ENCODE results near the gene RAP2A. TPM values are rescaled to one million over a fixed set of nuclear protein-coding genes. Genes with fewer than 3 reads are reported as not detected.

Gene RAP2A
- total RNA-seq, 2 experiments from 2014 or later = 9.2 to 15.4 TPM

DNA sequence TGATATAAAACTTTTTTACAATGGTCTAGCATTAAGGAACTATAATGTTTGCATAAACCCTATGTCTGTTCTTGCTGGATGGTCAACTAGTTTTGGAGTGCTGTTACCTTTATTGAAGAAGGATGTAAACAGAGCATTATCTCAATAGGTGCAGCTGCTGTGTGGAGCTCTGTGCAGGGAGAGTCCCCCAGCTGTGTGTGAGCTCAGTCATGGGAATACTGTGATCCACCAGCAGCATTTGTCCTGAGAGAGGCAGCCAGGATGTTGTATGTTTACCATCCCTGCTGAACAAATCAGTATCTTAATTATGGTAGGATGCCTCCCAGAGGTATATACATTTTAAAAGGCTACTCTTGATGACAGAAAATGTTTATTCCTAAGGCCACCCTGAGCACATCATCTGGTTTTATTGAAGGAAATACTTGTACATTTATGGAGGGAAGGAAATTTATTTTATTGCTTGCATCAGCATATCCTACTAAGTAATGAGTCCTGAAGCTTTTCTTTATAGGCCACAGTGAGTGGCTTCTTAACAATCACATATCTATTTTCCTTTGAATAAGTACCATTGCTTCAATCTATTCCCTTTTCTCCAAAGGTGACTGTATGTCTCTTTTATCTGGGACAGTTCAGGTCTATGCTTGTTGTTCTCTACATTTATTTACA lies 11.7 kb downstream of the RAP2A start:
- BruUV-seq (replicated peaks) = no TSS peak
- Histone ChIP-seq H3K4me1 (ENCODE audit: insufficient read depth, low read length, poor library complexity, severe bottlenecking) (no peaks in the 10 kb centered on the region), H3K79me2 (ENCODE audit: insufficient read depth, low read depth, low read length) (no peaks in the 10 kb centered on the region), H3K27ac (ENCODE audit: low read depth, low read length, poor library complexity, severe bottlenecking) (no peak overlapping the region), H3K9me2 (ENCODE audit: insufficient read depth, low read length) (no peaks in the 10 kb centered on the region), H2AFZ (ENCODE audit: low read length) (no peak overlapping the region), H4K20me1 (ENCODE audit: insufficient read depth, low read length) (no peaks in the 10 kb centered on the region), H3K4me3 (ENCODE audit: low read depth, low read length, poor library complexity, severe bottlenecking) (no peak overlapping the region), H3K36me3 (ENCODE audit: insufficient read depth, low read length) (no peaks in the 10 kb centered on the region), H3K4me2 (ENCODE audit: low read length) (no peak overlapping the region), H3K9me3 (ENCODE audit: low read length) (no peaks in the 10 kb centered on the region)
- intact Hi-C loops (cut with micrococcal nuclease; ENCODE audit: unreplicated experiment) = no loop called here
- no peak for TF ChIP-seq EZH2phosphoT487 (IDR thresholded peaks at IDR 0.05; ENCODE audit: borderline replicate concordance, low read depth, low read length)
- TF ChIP-seq, protein P1, sequence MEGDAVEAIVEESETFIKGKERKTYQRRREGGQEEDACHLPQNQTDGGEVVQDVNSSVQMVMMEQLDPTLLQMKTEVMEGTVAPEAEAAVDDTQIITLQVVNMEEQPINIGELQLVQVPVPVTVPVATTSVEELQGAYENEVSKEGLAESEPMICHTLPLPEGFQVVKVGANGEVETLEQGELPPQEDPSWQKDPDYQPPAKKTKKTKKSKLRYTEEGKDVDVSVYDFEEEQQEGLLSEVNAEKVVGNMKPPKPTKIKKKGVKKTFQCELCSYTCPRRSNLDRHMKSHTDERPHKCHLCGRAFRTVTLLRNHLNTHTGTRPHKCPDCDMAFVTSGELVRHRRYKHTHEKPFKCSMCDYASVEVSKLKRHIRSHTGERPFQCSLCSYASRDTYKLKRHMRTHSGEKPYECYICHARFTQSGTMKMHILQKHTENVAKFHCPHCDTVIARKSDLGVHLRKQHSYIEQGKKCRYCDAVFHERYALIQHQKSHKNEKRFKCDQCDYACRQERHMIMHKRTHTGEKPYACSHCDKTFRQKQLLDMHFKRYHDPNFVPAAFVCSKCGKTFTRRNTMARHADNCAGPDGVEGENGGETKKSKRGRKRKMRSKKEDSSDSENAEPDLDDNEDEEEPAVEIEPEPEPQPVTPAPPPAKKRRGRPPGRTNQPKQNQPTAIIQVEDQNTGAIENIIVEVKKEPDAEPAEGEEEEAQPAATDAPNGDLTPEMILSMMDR (conservative IDR thresholded peaks at IDR 0.05; ENCODE audit: low read length) = no peak
- POLR2A ChIA-PET = no interaction called here
- no peak for DNase-seq (ENCODE audit: low spot score)
- CTCF ChIA-PET (ENCODE audit: unreplicated experiment) = no interaction called here

DNA sequence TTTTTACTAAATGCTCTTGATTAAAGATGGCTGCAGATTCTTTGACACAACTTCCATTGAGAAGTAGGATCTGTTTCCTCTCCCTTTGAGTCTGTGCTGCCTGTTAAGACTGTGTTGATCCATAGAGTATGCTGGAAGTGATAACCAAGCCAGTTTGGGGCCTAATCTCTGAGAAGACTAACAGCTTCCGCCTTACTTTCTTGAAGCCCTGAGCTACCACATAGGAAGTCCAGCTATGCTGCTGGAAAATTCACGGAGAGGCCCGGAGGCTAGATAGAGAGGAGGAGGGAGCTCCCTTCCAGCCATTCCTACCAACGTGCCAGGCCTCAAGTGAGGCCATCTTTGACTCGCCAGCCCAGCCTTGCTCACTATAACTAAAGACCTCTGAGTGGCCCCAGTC lies 12.5 kb downstream of the RAP2A start:
- POLR2A ChIA-PET = no interaction called here
- Histone ChIP-seq H3K4me1 (ENCODE audit: insufficient read depth, low read length, poor library complexity, severe bottlenecking) (no peaks in the 10 kb centered on the region), H3K36me3 (ENCODE audit: insufficient read depth, low read length) (no peaks in the 10 kb centered on the region), H3K27ac (ENCODE audit: low read depth, low read length, poor library complexity, severe bottlenecking) (no peak overlapping the region), H3K9me3 (ENCODE audit: low read length) (no peaks in the 10 kb centered on the region), H3K79me2 (ENCODE audit: insufficient read depth, low read depth, low read length) (no peaks in the 10 kb centered on the region), H3K4me2 (ENCODE audit: low read length) (no peak overlapping the region), H2AFZ (ENCODE audit: low read length) (no peak overlapping the region), H3K4me3 (ENCODE audit: low read depth, low read length, poor library complexity, severe bottlenecking) (no peak overlapping the region), H4K20me1 (ENCODE audit: insufficient read depth, low read length) (no peaks in the 10 kb centered on the region), H3K9me2 (ENCODE audit: insufficient read depth, low read length) (no peaks in the 10 kb centered on the region)
- no TSS peak for BruUV-seq (replicated peaks)
- no peak for DNase-seq (ENCODE audit: low spot score)
- intact Hi-C loops (cut with micrococcal nuclease; ENCODE audit: unreplicated experiment) = no loop called here
- TF ChIP-seq EZH2phosphoT487 (IDR thresholded peaks at IDR 0.05; ENCODE audit: borderline replicate concordance, low read depth, low read length) = no peak
- TF ChIP-seq, protein P1 (conservative IDR thresholded peaks at IDR 0.05; ENCODE audit: low read length) = no peak
- CTCF ChIA-PET (ENCODE audit: unreplicated experiment) = no interaction called here

DNA sequence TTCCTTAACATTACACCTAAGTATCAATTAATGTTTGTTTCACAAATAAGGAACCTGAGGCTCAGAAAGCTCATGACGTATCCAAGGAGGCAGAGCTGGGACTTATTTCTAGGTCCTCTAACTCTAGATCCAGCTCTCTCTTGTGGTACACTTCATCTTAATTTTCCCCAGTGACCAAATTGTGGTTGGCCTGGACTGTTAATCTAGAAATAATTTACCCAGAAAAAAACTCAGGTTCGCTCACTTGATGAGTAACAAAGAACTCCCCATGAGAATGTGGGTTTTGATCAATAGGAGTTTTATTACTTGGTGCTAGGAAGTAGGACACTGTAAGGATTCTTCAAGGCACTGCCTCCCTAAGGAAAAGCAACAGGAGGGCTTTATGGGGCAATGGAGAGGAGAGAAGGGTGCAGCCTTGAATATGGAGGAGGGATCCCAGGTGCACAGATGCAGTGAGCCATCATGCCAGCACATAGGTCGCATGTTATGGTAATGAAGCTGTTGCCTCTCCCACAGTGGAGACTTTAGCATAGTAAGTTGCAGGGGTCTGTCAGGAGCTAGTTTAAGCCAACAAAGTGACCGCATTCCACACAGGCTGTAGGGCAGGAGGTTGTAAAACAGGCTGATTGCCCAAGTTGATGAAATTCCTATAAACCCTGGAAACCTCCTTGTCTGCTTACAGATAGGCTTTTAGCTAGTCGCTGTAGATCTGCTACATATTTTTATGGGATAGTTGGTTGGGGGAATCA lies 14.7 kb downstream of the RAP2A start:
- Histone ChIP-seq H4K20me1 (ENCODE audit: insufficient read depth, low read length) (no peaks in the 10 kb centered on the region), H3K36me3 (ENCODE audit: insufficient read depth, low read length) (no peaks in the 10 kb centered on the region; the same call in 1 of the 2 replicates), H3K9me2 (ENCODE audit: insufficient read depth, low read length) (no peaks in the 10 kb centered on the region), H3K4me2 (ENCODE audit: low read length) (no peak overlapping the region), H3K4me3 (ENCODE audit: low read depth, low read length, poor library complexity, severe bottlenecking) (no peak overlapping the region), H3K27ac (ENCODE audit: low read depth, low read length, poor library complexity, severe bottlenecking) (no peak overlapping the region), H3K9me3 (ENCODE audit: low read length) (no peaks in the 10 kb centered on the region), H3K79me2 (ENCODE audit: insufficient read depth, low read depth, low read length) (no peaks in the 10 kb centered on the region), H3K4me1 (ENCODE audit: insufficient read depth, low read length, poor library complexity, severe bottlenecking) (no peaks in the 10 kb centered on the region), H2AFZ (ENCODE audit: low read length) (no peak overlapping the region)
- no peak for DNase-seq (ENCODE audit: low spot score)
- no TSS peak for BruUV-seq (replicated peaks)
- no peak for TF ChIP-seq EZH2phosphoT487 (IDR thresholded peaks at IDR 0.05; ENCODE audit: borderline replicate concordance, low read depth, low read length)
- TF ChIP-seq, protein P1 (conservative IDR thresholded peaks at IDR 0.05; ENCODE audit: low read length) = no peak
- intact Hi-C loops (cut with micrococcal nuclease; ENCODE audit: unreplicated experiment) = no loop called here
- CTCF ChIA-PET (ENCODE audit: unreplicated experiment) = interaction anchor here (0.5 kb wide), 1 partner anchor 10 kb away, joined by 3 read pairs; no protein-coding TSS in a partner anchor
- POLR2A ChIA-PET = interaction anchor here (0.7 to 1.2 kb wide), 4 partner anchors 12 to 61 kb away, joined by 3 to 6 read pairs (median 4); no protein-coding TSS in a partner anchor

Data from OCI-LY7 (cell line).